Glutamatergic neuron (in vitro differentiated cells): ENCODE data around the gene SLAIN1. TPM values are rescaled to one million over a fixed set of nuclear protein-coding genes. Genes with fewer than 3 reads are reported as not detected.

Experiments used
- DNase-seq: peaks from one replicate; pipeline ENCODE4 v3.0.0; 2022
- H3K27ac Mint-ChIP-seq: one replicate; pipeline ENCODE4 v1.8.0; 2020; ENCODE audit warnings: mild to moderate bottlenecking, mixed read lengths, inconsistent platforms; ENCODE audit not compliant: unreplicated experiment
- H3K27me3 Mint-ChIP-seq: one replicate; pipeline ENCODE4 v1.8.0; 2020; ENCODE audit warnings: mild to moderate bottlenecking, moderate library complexity, mixed read lengths, inconsistent platforms; ENCODE audit not compliant: unreplicated experiment
- H3K36me3 Mint-ChIP-seq: one replicate; pipeline ENCODE4 v1.8.0; 2020; ENCODE audit warnings: mild to moderate bottlenecking, mixed read lengths, inconsistent platforms; ENCODE audit not compliant: unreplicated experiment
- H3K4me1 Mint-ChIP-seq: one replicate; pipeline ENCODE4 v1.8.0; 2020; ENCODE audit warnings: mild to moderate bottlenecking, low read depth, mixed read lengths, inconsistent platforms; ENCODE audit not compliant: unreplicated experiment
- H3K4me3 Mint-ChIP-seq: one replicate; pipeline ENCODE4 v1.8.0; 2020; ENCODE audit warnings: mild to moderate bottlenecking, mixed read lengths, inconsistent platforms; ENCODE audit not compliant: unreplicated experiment
- H3K9me3 Mint-ChIP-seq: one replicate; pipeline ENCODE4 v1.8.0; 2020; ENCODE audit warnings: mild to moderate bottlenecking, moderate library complexity, mixed read lengths, inconsistent platforms; ENCODE audit not compliant: unreplicated experiment
- total RNA-seq: library from RNA; stranded (reverse); fragmentation: NEBNext Ultra II Directional; extraction: Animal tissue kit (Norgen Biotek cat#: 25700); gene quantifications from one replicate; pipeline ENCODE4 v1.2.1, GENCODE V29; 2021; ENCODE audit not compliant: unreplicated experiment
- TF ChIP-seq, protein P1 (sequence below): fragments of 200-600 bp; sonication (generic); IDR thresholded peaks from one replicate; pipeline ENCODE4 v1.5.0; 2021; ENCODE audit not compliant: partially characterized antibody, unreplicated experiment

The SLAIN1 gene
- total RNA-seq, 1 donor from 2014 or later: 120 TPM

DNA sequence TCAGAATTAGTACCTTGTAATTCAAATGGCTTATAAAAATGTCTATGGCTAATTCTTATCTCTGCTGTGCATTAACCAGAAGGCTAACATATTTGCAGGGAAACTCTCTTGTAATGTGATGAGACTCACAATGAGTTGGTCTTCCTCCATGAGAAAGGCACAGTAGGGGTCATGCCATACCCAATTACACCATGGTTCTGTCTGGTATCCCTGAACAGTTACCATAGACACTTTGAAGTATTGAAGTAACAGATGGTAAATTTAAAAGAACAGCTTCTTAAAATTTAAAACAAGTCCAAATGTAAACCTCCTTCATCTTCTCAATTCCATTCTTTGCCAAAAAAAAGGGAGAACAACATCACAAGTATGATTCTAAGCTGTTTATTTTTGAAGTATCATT, 22.6 kb upstream of the SLAIN1 start:
- Mint-ChIP-seq H3K27ac (no peak overlapping the region), H3K4me3 (no peak overlapping the region), H3K4me1 (no peaks in the 10 kb centered on the region), H3K9me3 (no peaks in the 10 kb centered on the region), H3K36me3 (peaks cover 4% of the 10 kb centered on the region), H3K27me3 (no peaks in the 10 kb centered on the region)
- no peak for DNase-seq
- TF ChIP-seq, protein P1, sequence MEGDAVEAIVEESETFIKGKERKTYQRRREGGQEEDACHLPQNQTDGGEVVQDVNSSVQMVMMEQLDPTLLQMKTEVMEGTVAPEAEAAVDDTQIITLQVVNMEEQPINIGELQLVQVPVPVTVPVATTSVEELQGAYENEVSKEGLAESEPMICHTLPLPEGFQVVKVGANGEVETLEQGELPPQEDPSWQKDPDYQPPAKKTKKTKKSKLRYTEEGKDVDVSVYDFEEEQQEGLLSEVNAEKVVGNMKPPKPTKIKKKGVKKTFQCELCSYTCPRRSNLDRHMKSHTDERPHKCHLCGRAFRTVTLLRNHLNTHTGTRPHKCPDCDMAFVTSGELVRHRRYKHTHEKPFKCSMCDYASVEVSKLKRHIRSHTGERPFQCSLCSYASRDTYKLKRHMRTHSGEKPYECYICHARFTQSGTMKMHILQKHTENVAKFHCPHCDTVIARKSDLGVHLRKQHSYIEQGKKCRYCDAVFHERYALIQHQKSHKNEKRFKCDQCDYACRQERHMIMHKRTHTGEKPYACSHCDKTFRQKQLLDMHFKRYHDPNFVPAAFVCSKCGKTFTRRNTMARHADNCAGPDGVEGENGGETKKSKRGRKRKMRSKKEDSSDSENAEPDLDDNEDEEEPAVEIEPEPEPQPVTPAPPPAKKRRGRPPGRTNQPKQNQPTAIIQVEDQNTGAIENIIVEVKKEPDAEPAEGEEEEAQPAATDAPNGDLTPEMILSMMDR: no peak

DNA sequence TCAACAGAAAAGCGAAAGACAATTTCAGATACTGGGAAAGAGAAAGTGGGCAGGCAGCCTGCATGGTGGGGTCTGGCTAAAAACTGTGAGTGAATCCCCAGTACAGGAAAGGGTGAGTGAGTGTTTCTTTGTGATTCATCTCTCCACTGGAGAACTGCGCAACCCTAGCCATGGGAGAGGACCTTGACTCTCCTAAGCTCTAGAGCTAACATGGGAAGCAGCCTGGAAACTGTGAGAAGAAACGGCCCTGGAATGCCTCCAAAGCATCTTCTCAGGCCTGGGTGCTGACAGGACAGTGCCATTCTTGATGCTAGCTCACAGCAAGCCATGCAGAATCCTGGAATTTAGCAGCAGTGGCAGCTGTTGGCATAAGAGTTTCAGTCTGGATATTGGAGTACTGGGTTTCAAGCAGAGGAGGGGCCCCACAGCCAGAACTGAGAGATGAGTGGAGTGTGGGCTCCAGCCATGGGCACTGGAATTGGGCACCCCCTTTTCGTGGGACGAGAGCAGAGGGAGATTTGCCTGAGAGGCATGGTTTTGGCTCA, 18.7 kb upstream of the SLAIN1 start:
- Mint-ChIP-seq H3K4me1 (no peaks in the 10 kb centered on the region), H3K9me3 (no peaks in the 10 kb centered on the region), H3K4me3 (no peak overlapping the region), H3K36me3 (peaks cover 4% of the 10 kb centered on the region), H3K27me3 (no peaks in the 10 kb centered on the region), H3K27ac (no peak overlapping the region)
- TF ChIP-seq, protein P1: no peak
- no peak for DNase-seq

DNA sequence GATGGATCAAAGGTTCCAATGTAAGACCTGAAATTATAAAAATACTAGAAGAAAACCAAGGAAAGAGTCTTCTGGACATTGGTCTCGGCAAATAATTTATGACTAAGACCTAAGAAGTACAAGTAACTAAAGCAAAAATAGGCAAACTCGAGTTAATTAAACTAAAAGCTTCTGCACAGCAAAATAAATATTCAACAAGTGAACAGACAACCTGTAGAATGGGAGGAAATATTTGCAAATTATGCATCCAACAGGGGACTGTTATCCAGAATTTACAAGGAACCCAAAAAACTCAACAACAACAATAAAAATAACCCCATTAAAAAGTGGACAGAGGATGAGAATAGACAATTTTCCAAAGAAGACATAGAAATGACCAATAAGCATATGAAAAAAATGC, 9.7 kb upstream of the SLAIN1 start:
- H3K27me3 Mint-ChIP-seq: no peaks in the 10 kb centered on the region
- H3K27ac Mint-ChIP-seq: no peak overlapping the region
- H3K4me3 Mint-ChIP-seq: no peak overlapping the region
- H3K4me1 Mint-ChIP-seq: peaks cover 19% of the 10 kb centered on the region
- no peak for DNase-seq
- TF ChIP-seq, protein P1: no peak
- H3K36me3 Mint-ChIP-seq: no peaks in the 10 kb centered on the region
- peaks cover 3% of the 10 kb centered on the region for H3K9me3 Mint-ChIP-seq

DNA sequence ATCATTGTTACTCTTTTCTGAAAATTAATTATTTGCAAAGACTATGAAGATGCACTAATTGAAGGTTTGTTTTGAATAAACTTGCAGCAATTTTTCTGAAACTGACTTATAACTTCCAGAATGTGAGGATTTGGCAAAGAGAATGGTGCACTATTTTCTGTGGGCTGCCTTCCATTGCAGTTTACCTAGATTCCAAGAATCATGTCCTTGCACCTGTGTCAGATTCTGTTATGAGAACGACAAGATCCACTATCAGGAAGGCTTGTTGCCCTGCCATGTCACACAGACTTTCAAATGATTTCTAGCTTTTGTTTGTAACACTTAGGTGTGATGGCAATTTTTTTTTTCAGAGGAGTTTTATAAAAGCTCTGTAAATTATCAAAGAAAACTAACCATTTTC, 5.6 kb upstream of the SLAIN1 start:
- no peak overlapping the region for H3K4me3 Mint-ChIP-seq
- peaks cover 42% of the 10 kb centered on the region for H3K4me1 Mint-ChIP-seq
- no peaks in the 10 kb centered on the region for H3K36me3 Mint-ChIP-seq
- TF ChIP-seq, protein P1: no peak
- H3K27ac Mint-ChIP-seq: no peak overlapping the region
- no peaks in the 10 kb centered on the region for H3K27me3 Mint-ChIP-seq
- peaks cover 5% of the 10 kb centered on the region for H3K9me3 Mint-ChIP-seq
- no peak for DNase-seq

DNA sequence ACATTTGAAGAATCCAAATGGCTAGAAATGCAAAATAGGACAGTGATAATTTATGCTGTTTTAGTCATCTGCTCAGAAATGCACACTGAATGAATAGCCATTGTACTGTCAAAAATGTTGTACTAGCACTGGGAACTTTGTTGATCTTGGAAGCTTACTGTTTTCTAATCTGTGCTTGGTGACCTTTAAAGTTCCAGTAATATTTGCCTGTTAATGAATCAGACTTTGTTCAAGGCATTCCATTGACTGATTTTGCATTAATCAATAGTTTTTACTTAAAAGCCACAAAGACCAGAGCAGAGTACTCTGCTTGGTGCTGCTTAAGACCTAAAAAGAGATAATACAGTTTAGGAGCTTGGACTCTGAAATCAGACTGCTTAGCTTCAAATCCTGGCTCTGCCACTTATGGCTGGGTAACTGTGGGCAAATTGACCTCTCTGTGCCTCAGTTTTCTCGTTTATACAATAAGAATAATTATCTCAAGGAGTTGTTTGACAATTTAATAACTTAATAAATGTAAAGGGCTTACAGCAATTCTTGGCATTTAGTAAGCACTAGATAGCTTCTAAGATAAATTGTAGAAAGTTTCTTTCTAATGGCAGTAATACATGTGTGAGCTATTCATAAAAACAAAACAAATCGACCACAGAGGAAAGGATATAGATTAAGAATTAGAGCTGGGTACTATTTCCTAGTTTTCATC, 4.6 kb upstream of the SLAIN1 start:
- Mint-ChIP-seq H3K27ac (no peak overlapping the region), H3K27me3 (peaks cover 3% of the 10 kb centered on the region), H3K36me3 (no peaks in the 10 kb centered on the region), H3K4me3 (no peak overlapping the region), H3K9me3 (peaks cover 9% of the 10 kb centered on the region), H3K4me1 (peaks cover 45% of the 10 kb centered on the region)
- no peak for DNase-seq
- TF ChIP-seq, protein P1: no peak
